Activated naive CD8-positive, alpha-beta T cell treated with anti-CD3 and anti-CD28 coated beads, Interleukin-2, amount 50 U/mL, for 16 hours (primary cell): ENCODE results near the gene TPP1.

Source experiments
- DNase-seq: peaks from one replicate; pipeline ENCODE4 v3.0.0-alpha.2; 2020; ENCODE audit warnings: low read depth, low spot score

The TPP1 gene

GRCh38 chr11:6563121-6563619 lies 56.1 kb downstream of the TPP1 start:
- DNase-seq: no peak
